Measurements from ENCODE around the gene NAPG. TPM values are rescaled to one million over a fixed set of nuclear protein-coding genes. Genes with fewer than 3 reads are reported as not detected.
"Not testable (repeated sequence)": the region's sequence is repeated elsewhere in the genome, so short reads cannot be mapped to it uniquely, and the experiment has no call there.

The NAPG gene
- total and polyA plus RNA-seq, 3 experiments from 2014 or later, result 10.1 to 29.6 (median 27.5) TPM

- H3K4me1 Mint-ChIP-seq; CTCF ChIA-PET; H3K27ac ChIP-seq (ENCODE audit: low read depth, low read length); H3K4me3 ChIP-seq (ENCODE audit: low read length); DNase-seq; H3K36me3 Mint-ChIP-seq; POLR2A ChIA-PET; H3K27me3 ChIP-seq (ENCODE audit: insufficient read depth, low read length, poor library complexity, severe bottlenecking); H3K36me3 ChIP-seq (ENCODE audit: insufficient read depth, low read length); H3K4me1 ChIP-seq (ENCODE audit: insufficient read depth, low read length); H3K9me3 Mint-ChIP-seq; H3K9me3 ChIP-seq (ENCODE audit: low read length); H3K27me3 Mint-ChIP-seq: not testable (repeated sequence)
- Mint-ChIP-seq H3K27ac (peak overlapping the region in 1 of 8 donors; percentile 29), H3K4me3 (peak overlapping the region in 1 of 7 donors; percentile 16)
These were observed 52.7 kb downstream of the NAPG start for GRCh38 chr18:10578573-10578899.

DNA sequence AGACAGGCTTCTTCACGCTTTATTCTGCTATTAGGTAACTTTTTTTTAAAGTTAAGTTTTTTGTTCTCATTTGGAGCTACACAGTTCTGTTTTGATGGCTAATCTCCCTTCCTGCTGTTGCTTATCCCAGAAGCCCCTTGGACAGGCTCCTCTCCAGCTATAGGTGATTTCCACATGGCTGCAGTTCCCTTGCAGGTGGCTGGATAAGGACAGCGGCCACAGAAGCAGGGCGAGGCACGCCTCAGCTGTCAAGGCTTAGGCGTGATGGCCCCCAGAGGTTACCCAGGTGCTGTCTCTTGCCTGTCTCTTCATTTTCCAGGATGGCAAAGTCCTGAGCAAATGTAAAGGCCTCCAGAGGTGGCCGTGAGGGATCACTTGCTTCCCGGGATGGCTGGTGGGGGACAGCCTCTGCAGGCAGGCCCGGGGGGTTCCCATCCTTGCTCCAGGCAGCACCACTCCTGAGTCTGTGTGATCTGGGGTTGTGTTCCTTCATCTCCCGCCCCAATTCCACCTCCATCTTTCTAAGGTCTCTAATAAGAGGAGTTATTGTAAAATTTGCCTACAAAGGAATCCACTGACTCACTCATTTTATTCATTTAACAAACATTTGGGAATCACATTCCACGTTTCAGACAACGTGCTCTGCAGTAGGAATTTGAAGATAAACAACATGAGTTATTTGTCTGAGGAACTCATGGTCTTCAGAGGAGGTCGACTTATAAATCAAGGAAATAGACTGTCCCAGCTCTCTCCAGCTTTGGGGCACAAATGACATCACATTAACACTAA lies 53.4 kb downstream of the NAPG start:
- ChIA-PET CTCF (no interaction called here), POLR2A (no interaction called here)
- no peak overlapping the region for H3K27ac Mint-ChIP-seq

GRCh38 chr18:10580215-10580614 lies 54.4 kb downstream of the NAPG start:
- Histone ChIP-seq H3K36me3 (ENCODE audit: insufficient read depth, low read length) (no peaks in the 10 kb centered on the region), H3K9me3 (ENCODE audit: low read length) (no peaks in the 10 kb centered on the region), H3K27me3 (ENCODE audit: insufficient read depth, low read length, poor library complexity, severe bottlenecking) (no peaks in the 10 kb centered on the region), H3K4me3 (ENCODE audit: low read length) (no peak overlapping the region), H3K4me1 (ENCODE audit: insufficient read depth, low read length) (no peaks in the 10 kb centered on the region), H3K27ac (ENCODE audit: low read depth, low read length) (no peak overlapping the region)
- Mint-ChIP-seq H3K4me3 (no peak overlapping the region), H3K27me3 (no peaks in the 10 kb centered on the region), H3K9me3 (peaks cover 0 to 8% (median 0%) of the 10 kb centered on the region in 5 donors), H3K4me1 (peaks cover 0 to 2% (median 0%) of the 10 kb centered on the region in 3 donors), H3K36me3 (no peaks in the 10 kb centered on the region), H3K27ac (no peak overlapping the region)
- CTCF ChIA-PET, result no interaction called here
- no peak for DNase-seq
- POLR2A ChIA-PET, result no interaction called here

More for the DNA sequence above, 53.4 kb downstream of the NAPG start:
- Mint-ChIP-seq H3K27me3 (no peaks in the 10 kb centered on the region), H3K36me3 (no peaks in the 10 kb centered on the region), H3K4me1 (peaks cover 0 to 2% (median 0%) of the 10 kb centered on the region in 3 donors), H3K9me3 (peaks cover 0 to 8% (median 0%) of the 10 kb centered on the region in 5 donors), H3K4me3 (no peak overlapping the region)
- no peak for DNase-seq
- Histone ChIP-seq H3K27ac (ENCODE audit: low read depth, low read length) (no peak overlapping the region), H3K27me3 (ENCODE audit: insufficient read depth, low read length, poor library complexity, severe bottlenecking) (no peaks in the 10 kb centered on the region), H3K4me1 (ENCODE audit: insufficient read depth, low read length) (no peaks in the 10 kb centered on the region), H3K4me3 (ENCODE audit: low read length) (no peak overlapping the region), H3K9me3 (ENCODE audit: low read length) (no peaks in the 10 kb centered on the region), H3K36me3 (ENCODE audit: insufficient read depth, low read length) (no peaks in the 10 kb centered on the region)

GRCh38 chr18:10585260-10585659 lies 59.4 kb downstream of the NAPG start:
- Mint-ChIP-seq H3K4me3 (no peak overlapping the region), H3K9me3 (peaks cover 0 to 3% (median 0%) of the 10 kb centered on the region in 5 donors), H3K27ac (no peak overlapping the region), H3K27me3 (peaks cover 0 to 3% of the 10 kb centered on the region in 2 donors), H3K36me3 (peaks cover 0 to 4% (median 0%) of the 10 kb centered on the region in 3 donors), H3K4me1 (no peaks in the 10 kb centered on the region)
- POLR2A ChIA-PET, result no interaction called here
- Histone ChIP-seq H3K36me3 (ENCODE audit: insufficient read depth, low read length) (no peaks in the 10 kb centered on the region), H3K4me1 (ENCODE audit: insufficient read depth, low read length) (no peaks in the 10 kb centered on the region), H3K27me3 (ENCODE audit: insufficient read depth, low read length, poor library complexity, severe bottlenecking) (no peaks in the 10 kb centered on the region), H3K27ac (ENCODE audit: low read depth, low read length) (no peak overlapping the region), H3K4me3 (ENCODE audit: low read length) (no peak overlapping the region), H3K9me3 (ENCODE audit: low read length) (no peaks in the 10 kb centered on the region)
- CTCF ChIA-PET, result no interaction called here
- DNase-seq, result no peak

- no peaks in the 10 kb centered on the region for H3K4me1 ChIP-seq (ENCODE audit: insufficient read depth, low read length)
- H3K4me3 Mint-ChIP-seq, result no peak overlapping the region
- peaks cover 3 to 12% of the 10 kb centered on the region in 2 donors for H3K27me3 Mint-ChIP-seq
- DNase-seq, result no peak
- ChIA-PET CTCF (no interaction called here), POLR2A (no interaction called here)
- no peak overlapping the region for H3K4me3 ChIP-seq (ENCODE audit: low read length)
- H3K9me3 Mint-ChIP-seq, result peaks cover 0 to 9% (median 3%) of the 10 kb centered on the region in 5 donors
- H3K9me3 ChIP-seq (ENCODE audit: low read length), result no peaks in the 10 kb centered on the region
- H3K27me3 ChIP-seq (ENCODE audit: insufficient read depth, low read length, poor library complexity, severe bottlenecking), result no peaks in the 10 kb centered on the region
- no peak overlapping the region for H3K27ac Mint-ChIP-seq
- H3K36me3 ChIP-seq (ENCODE audit: insufficient read depth, low read length), result no peaks in the 10 kb centered on the region
- no peak overlapping the region for H3K27ac ChIP-seq (ENCODE audit: low read depth, low read length)
- no peaks in the 10 kb centered on the region for H3K4me1 Mint-ChIP-seq
- H3K36me3 Mint-ChIP-seq, result peaks cover 0 to 11% (median 0%) of the 10 kb centered on the region in 3 donors
These were observed 63.1 kb downstream of the NAPG start for GRCh38 chr18:10588975-10589374.

GRCh38 chr18:10590412-10590811 lies 64.6 kb downstream of the NAPG start:
- H3K27me3 ChIP-seq (ENCODE audit: insufficient read depth, low read length, poor library complexity, severe bottlenecking), result no peaks in the 10 kb centered on the region
- H3K27ac Mint-ChIP-seq, result no peak overlapping the region
- no peak for DNase-seq
- no peaks in the 10 kb centered on the region for H3K9me3 ChIP-seq (ENCODE audit: low read length)
- no peak overlapping the region for H3K27ac ChIP-seq (ENCODE audit: low read depth, low read length)
- CTCF ChIA-PET, result interaction anchor here (1.1 to 1.3 kb wide), 2 partner anchors 9 to 63 kb away, joined by 3 read pairs; no protein-coding TSS in a partner anchor
- H3K4me1 ChIP-seq (ENCODE audit: insufficient read depth, low read length), result no peaks in the 10 kb centered on the region
- peaks cover 3 to 12% of the 10 kb centered on the region in 2 donors for H3K27me3 Mint-ChIP-seq
- H3K36me3 ChIP-seq (ENCODE audit: insufficient read depth, low read length), result no peaks in the 10 kb centered on the region
- H3K9me3 Mint-ChIP-seq, result peaks cover 0 to 10% (median 3%) of the 10 kb centered on the region in 5 donors
- H3K4me1 Mint-ChIP-seq, result no peaks in the 10 kb centered on the region
- POLR2A ChIA-PET, result no interaction called here
- no peak overlapping the region for H3K4me3 Mint-ChIP-seq
- H3K36me3 Mint-ChIP-seq, result peaks cover 0 to 11% (median 0%) of the 10 kb centered on the region in 3 donors
- no peak overlapping the region for H3K4me3 ChIP-seq (ENCODE audit: low read length)

DNA sequence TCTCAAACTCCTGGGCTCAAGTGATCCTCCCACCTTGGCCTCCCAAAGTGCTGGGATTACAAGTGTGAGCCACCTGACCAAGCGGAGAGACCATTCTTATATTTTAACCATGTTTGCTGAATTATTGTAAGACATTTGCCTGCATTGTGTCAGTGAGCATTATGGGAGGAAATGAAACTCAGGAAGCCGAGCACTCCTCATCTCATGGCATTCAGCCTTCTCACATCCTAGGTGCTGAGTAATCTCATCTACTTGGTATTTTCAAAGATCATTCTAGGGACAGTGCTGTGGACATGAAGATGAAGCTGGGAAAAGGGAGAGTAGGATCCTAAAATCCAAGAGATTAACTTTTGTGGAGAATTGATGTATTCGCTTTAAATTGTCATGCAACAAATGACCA lies 66.1 kb downstream of the NAPG start:
- Mint-ChIP-seq H3K27me3 (peaks cover 3 to 12% of the 10 kb centered on the region in 2 donors), H3K36me3 (peaks cover 0 to 11% (median 3%) of the 10 kb centered on the region in 3 donors), H3K4me1 (no peaks in the 10 kb centered on the region), H3K9me3 (peaks cover 0 to 10% (median 3%) of the 10 kb centered on the region in 5 donors), H3K27ac (no peak overlapping the region), H3K4me3 (no peak overlapping the region)
- DNase-seq, result no peak
- no peaks in the 10 kb centered on the region for H3K36me3 ChIP-seq (ENCODE audit: insufficient read depth, low read length)
- no peaks in the 10 kb centered on the region for H3K9me3 ChIP-seq (ENCODE audit: low read length)
- H3K4me3 ChIP-seq (ENCODE audit: low read length), result no peak overlapping the region
- no peaks in the 10 kb centered on the region for H3K27me3 ChIP-seq (ENCODE audit: insufficient read depth, low read length, poor library complexity, severe bottlenecking)
- POLR2A ChIA-PET, result no interaction called here
- no peaks in the 10 kb centered on the region for H3K4me1 ChIP-seq (ENCODE audit: insufficient read depth, low read length)
- CTCF ChIA-PET, result no interaction called here
- no peak overlapping the region for H3K27ac ChIP-seq (ENCODE audit: low read depth, low read length)

DNA sequence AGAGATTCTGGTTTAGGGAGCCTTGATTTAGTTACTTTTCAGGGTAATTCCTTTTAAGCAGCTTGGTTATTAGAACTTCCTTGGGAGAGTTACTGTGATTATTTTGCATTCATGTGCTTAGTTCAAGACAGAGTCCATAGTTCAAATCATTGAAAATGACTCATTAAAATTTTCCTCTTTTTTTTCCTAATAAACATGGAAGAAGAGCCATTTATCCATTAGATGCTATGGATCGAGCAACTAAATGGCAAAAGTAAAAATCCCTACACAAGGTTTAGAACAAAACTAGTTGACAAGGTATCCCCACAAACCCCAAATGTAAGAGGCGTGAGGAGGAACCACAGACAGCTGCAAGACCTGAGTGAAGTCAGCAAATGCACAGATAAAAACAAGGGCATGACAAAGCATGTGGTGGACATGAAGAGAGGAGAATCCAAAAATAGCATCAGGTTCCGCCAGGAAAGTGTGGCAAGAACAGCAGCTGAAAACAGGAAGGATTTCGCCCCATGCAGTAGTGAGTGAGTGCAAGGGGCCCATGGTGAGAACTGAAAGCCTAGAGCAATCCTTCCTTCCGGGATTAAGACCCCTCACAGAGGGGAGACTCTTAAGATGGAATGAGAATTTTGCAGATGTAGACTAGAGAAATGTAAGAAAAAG lies 67.7 kb downstream of the NAPG start:
- DNase-seq; H3K36me3 Mint-ChIP-seq; H3K4me3 Mint-ChIP-seq; H3K4me1 ChIP-seq (ENCODE audit: insufficient read depth, low read length); H3K4me3 ChIP-seq (ENCODE audit: low read length); H3K9me3 ChIP-seq (ENCODE audit: low read length); CTCF ChIA-PET; POLR2A ChIA-PET; H3K4me1 Mint-ChIP-seq; H3K36me3 ChIP-seq (ENCODE audit: insufficient read depth, low read length); H3K27me3 ChIP-seq (ENCODE audit: insufficient read depth, low read length, poor library complexity, severe bottlenecking); H3K27ac ChIP-seq (ENCODE audit: low read depth, low read length): not testable (repeated sequence)
- H3K27me3 Mint-ChIP-seq, result peaks cover 0 to 12% of the 10 kb centered on the region in 2 donors
- peaks cover 0 to 10% (median 3%) of the 10 kb centered on the region in 5 donors for H3K9me3 Mint-ChIP-seq
- H3K27ac Mint-ChIP-seq, result peak overlapping the region in 2 of 8 donors; percentile 24 to 26

All from CD8-positive, alpha-beta memory T cell (primary cell).